ENCODE results near the gene SUFU. TPM values are rescaled to one million over a fixed set of nuclear protein-coding genes. Genes with fewer than 3 reads are reported as not detected.

SUFU gene
- total and polyA plus RNA-seq, 9 donors, result 4.6 to 19.1 (median 14.2) TPM

GRCh38 chr10:102648889-102649796 lies 145.4 kb downstream of the SUFU start:
- Histone ChIP-seq H3K4me1 (ENCODE audit: insufficient read depth) (peaks cover 31% of the 10 kb centered on the region), H3K36me3 (no peaks in the 10 kb centered on the region), H3K9me3 (no peaks in the 10 kb centered on the region), H3K27me3 (no peaks in the 10 kb centered on the region), H3K27ac (peak overlapping the region; percentile 31 to 36), H3K4me3 (peak overlapping the region; percentile 25)
- intact Hi-C loops (cut with DNase I), result loop anchor here in 2 of 4 donors (5.0 to 10.0 kb wide), 2 partner anchors 63 to 66 kb away; partner anchors contain the start of genes ARL3 (in 2 of the 2) and SFXN2 (in 2 of the 2)
- WGBS, 3 donors, result 34 to 42% (median 40%) methylated on average over 22 to 25 of the region's 25 CpGs
- DNase-seq, result no peak
- TF ChIP-seq, protein P1, sequence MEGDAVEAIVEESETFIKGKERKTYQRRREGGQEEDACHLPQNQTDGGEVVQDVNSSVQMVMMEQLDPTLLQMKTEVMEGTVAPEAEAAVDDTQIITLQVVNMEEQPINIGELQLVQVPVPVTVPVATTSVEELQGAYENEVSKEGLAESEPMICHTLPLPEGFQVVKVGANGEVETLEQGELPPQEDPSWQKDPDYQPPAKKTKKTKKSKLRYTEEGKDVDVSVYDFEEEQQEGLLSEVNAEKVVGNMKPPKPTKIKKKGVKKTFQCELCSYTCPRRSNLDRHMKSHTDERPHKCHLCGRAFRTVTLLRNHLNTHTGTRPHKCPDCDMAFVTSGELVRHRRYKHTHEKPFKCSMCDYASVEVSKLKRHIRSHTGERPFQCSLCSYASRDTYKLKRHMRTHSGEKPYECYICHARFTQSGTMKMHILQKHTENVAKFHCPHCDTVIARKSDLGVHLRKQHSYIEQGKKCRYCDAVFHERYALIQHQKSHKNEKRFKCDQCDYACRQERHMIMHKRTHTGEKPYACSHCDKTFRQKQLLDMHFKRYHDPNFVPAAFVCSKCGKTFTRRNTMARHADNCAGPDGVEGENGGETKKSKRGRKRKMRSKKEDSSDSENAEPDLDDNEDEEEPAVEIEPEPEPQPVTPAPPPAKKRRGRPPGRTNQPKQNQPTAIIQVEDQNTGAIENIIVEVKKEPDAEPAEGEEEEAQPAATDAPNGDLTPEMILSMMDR (IDR thresholded peaks at IDR 0.05), result no peak

- Histone ChIP-seq H3K27ac (peak overlapping the region; percentile 31 to 36), H3K4me1 (ENCODE audit: insufficient read depth) (peaks cover 35% of the 10 kb centered on the region), H3K9me3 (no peaks in the 10 kb centered on the region), H3K4me3 (no peak overlapping the region), H3K36me3 (no peaks in the 10 kb centered on the region), H3K27me3 (no peaks in the 10 kb centered on the region)
- TF ChIP-seq, protein P1 (IDR thresholded peaks at IDR 0.05), result no peak
- WGBS, 3 donors, result 62 to 66% (median 64%) methylated on average over 12 of the region's 12 CpGs
- intact Hi-C loops (cut with DNase I), result loop anchor here in 3 of 4 donors (5.0 to 10.0 kb wide), 3 partner anchors 55 to 65 kb away; partner anchors contain the start of genes ARL3 (in 2 of the 3) and SFXN2 (in 2 of the 3)
- DNase-seq, result no peak
Measured at GRCh38 chr10:102649797-102650654, 146.3 kb downstream of the SUFU start.

- Histone ChIP-seq H3K9me3 (no peaks in the 10 kb centered on the region), H3K27ac (peak overlapping the region in 1 of 2 donors; percentile 45), H3K4me1 (ENCODE audit: insufficient read depth) (peaks cover 35% of the 10 kb centered on the region), H3K4me3 (no peak overlapping the region), H3K27me3 (no peaks in the 10 kb centered on the region), H3K36me3 (no peaks in the 10 kb centered on the region)
- TF ChIP-seq EP300 (IDR thresholded peaks at IDR 0.05) (no peak), POLR2A (IDR thresholded peaks at IDR 0.05) (no peak)
- TF ChIP-seq, protein P1 (IDR thresholded peaks at IDR 0.05), result no peak
- intact Hi-C loops (cut with DNase I), result loop anchor here in 1 of 4 donors (10.0 kb wide), 1 partner anchor 54 kb away; no protein-coding TSS in a partner anchor
- DNase-seq, result no peak
- WGBS, 3 donors, result 66 to 69% (median 68%) methylated on average over 10 to 11 of the region's 11 CpGs
Measured at GRCh38 chr10:102650655-102651454, 147.1 kb downstream of the SUFU start.
